ENCODE measurements around the gene TUBB3.
"Not testable (repeated sequence)": the region's sequence is repeated elsewhere in the genome, so short reads cannot be mapped to it uniquely, and the experiment has no call there.

The TUBB3 gene

GRCh38 chr16:89922884-89923639 lies at the start of gene TUBB3:
TSS of gene TUBB3 (plus strand) at chr16:89923342. CDS start at chr16:89923402, 60 bp downstream.
- peak in 47 of 56 donors; percentile 14 to 85 (median 52) for DNase-seq

- peak; percentile 68 to 99 (median 94) for DNase-seq
Measured at GRCh38 chr16:89873972-89874689, 49.0 kb upstream of the TUBB3 start.

- DNase-seq, result not testable (repeated sequence)
Measured at GRCh38 chr16:89879123-89879522, 44.0 kb upstream of the TUBB3 start.

DNA sequence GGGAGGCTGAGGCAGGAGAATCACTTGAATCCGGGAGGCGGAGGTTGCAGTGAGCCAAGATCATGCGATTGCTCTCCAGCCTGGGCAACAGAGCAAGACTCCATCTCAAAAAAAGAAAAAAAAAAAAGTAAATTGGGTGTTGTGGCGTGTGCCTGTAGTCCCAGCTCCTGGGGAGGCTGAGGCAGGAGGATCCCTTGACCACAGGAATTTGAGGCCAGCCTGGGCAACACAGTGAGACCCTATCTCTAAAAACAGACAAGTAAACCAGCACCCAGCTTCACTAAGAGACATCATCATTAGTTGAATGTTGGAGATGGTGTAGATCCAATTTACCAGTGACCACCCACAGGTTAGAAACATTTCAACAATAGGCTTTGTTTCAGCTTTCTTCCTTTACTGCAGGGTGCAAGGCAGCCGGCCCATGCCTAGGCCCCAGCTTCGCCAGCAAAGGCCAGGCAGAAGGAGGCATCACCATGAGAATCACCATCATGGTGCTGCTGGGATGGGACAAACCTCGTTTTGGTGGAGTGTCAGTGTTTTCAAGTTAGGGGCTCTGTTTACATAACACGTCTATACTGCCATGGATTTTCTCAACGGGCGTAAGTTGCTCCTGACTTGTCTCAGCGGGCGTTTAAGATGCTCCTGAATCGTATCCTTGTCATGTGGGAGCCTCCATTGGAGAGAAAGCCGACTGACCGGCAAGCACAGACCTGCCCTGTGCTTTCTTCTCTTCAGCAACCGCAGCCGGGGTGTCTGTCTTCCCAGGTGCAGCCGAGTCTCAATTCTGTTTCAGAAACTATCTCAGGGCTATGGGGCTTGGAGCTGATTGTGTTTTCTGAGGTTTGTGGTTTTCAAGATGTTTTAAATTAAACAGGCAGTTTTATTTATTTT lies 42.4 kb upstream of the TUBB3 start:
- DNase-seq, result no peak

GRCh38 chr16:89881368-89881730 lies 41.8 kb upstream of the TUBB3 start:
- no peak for DNase-seq

- no peak for DNase-seq
Measured at GRCh38 chr16:89883346-89884040, 39.6 kb upstream of the TUBB3 start.

- DNase-seq, result no peak
Measured at GRCh38 chr16:89884041-89884421, 39.1 kb upstream of the TUBB3 start.

GRCh38 chr16:89887243-89887642 lies 35.9 kb upstream of the TUBB3 start:
- DNase-seq, result no peak

DNA sequence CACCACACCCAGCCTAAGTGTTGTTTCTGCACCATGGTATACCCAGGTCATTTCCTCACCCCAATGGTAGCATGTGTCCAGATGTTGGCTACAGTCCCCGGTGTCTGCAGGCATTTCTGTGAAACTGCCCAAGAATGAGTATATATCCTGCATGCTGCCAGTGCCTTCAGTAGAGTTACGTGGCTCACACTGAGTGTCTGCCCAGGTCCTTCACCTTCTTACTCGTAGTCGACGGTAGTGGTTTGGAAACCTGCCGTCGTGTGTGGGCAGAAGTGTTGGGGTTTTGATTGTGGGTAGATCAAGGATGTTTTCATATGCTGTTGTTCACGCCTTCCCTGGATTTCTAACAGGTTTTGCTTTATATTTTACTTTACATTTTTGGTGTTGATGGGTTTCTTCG lies 32.9 kb upstream of the TUBB3 start:
- no peak for DNase-seq

DNA sequence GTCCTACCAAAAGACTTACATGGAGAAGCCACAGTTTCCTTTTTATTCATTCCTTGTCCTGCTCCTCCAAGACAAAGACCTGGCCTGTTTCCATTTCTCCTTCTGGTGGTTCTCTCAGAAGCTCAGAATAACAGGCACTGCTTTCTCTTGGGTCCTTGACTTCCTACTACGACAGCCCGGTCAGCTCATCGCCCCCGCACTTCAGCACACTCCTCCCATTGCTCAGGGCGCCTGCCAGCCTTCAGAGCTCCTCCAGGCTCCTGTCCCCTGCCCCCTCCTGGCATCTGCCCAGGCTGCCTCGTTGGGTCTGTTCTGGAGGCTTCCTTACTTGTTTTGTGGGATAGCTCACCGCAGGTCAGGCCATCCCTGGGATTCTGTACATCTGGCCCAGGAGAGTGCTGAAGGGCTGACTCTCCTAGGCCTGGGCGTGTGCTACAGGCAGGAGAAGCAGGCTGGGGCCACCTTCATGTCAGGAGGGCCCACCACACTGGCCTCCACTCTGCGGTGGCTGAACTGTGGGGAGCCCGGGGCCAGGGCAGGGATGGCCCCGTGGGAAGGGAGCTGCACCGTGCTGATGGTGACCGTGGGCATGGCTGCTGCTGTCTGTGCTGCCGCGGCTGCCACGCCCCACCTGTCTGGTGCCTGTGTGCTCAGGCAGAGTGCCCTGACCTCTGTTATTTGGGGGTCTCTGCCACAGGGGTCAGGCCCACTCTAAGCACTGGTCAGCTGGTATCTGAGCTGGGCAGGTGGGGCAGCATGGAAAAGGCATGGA lies 32.1 kb upstream of the TUBB3 start:
- no peak for DNase-seq

GRCh38 chr16:89892055-89892630 lies 31.0 kb upstream of the TUBB3 start:
- DNase-seq, result no peak

DNA sequence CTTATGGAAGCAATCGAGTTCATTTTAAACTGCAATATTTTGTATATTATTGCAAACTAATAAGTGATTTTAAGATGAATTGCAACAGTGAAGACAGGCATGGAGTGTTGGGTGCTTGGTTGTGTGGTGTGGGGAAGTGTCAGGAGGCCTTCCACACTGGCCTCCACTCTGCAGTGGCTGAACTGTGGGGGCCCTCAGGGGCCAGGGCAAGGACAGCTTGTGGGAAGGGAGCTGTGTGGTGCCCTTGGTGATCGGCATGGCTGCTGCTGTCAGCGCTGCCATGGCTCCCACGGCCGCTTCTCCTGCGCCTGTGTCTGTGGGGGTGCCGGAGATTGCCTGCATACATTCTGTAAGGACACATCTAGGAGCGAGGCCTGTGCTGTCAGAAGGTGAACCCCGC lies 30.5 kb upstream of the TUBB3 start:
- DNase-seq, result no peak

DNA sequence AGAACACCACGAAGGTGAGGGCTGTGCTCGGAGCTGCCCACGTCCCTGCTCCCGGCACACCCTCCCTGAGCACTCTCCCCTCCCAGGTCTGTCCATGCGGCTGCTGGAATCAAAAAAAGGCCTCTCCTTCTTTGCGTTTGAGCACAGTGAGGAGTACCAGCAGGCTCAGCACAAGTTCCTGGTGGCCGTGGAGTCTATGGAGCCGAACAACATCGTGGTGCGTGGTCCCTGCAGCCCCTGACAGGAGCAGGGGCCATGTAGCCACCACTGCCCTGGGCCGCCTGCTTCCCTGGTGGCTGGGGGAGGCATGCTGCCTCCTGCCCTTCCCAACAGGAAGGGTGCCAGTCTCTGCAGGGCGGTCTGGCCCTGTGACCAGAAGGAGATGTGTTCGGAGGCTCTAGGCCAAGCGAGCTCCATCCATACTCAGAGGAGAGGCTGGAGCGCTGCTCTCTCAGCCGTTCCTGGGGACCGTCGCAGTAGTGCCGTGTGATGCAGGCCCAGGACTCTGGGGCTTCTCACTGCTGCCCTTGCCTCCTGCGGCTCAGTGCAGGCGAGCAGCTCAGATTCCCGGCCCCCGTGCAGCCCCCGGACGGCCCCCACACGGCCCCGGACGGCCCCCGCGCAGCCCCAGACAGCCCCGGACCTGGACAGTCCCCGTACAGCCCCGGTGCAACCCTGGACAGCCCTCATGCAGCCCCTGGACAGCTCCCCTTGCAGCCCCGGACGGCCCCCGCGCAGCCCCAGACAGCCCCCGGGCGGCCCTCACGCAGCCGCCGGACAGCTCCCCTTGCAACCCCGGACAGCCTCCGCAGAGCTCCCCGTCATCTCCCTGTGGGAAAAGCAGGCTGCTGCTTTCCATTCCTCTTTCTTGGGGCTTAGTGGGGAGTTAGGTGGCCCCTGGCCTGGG lies 29.2 kb upstream of the TUBB3 start:
- DNase-seq, result no peak

GRCh38 chr16:89895482-89896250 lies 27.5 kb upstream of the TUBB3 start:
- no peak for DNase-seq

DNA sequence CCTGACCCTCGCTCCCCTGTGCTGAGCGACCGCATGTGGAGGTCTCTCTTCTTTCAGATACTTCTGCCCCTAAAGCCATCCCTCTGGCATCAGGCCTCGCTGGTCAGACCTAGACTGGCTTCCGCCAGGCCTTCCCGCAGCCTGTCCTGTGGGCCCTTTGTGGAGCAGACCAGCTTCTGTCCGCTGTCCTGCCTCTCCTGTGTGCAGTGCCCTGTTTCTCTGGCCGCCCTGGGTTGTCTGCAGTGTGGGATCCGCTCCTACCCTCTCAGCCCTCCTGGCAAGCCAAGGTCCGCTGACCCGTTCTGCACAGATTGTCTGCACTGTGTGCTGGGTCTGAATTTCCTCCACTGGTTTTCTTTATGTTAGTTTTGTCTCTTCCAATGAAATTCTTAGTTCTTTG lies 25.9 kb upstream of the TUBB3 start:
- DNase-seq, result no peak

DNA sequence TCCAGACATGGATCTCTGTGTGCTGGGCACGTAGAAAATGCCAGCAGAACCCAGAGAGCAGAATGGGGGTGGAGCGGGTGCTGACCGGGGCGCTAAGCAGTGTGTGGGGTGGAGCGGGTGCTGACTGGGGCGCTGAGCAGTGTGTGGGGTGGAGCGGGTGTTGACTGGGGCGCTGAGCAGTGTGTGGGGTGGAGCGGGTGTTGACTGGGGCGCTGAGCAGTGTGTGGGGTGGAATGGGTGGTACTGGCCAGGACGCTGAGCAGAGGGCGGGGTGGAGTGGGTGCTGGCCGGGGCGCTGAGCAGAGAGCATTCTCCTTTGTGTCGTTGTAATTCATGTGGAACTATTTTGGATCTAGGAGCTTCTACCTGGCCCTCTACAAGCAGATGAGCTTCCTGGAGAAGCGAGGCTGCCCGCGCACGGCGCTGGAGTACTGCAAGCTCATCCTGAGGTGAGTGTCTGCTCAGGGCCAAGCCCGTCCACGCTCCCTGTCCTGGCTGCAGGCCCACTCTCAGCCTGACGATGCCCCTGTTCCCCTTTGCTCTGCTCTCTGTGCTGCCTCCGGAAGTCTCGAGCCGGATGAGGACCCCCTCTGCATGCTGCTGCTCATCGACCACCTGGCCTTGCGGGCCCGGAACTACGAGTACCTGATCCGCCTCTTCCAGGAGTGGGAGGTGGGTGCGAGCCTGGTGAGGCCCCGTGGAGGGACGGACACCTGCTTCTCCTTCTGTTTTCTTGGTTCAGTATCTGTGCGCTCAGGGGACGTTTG lies 24.8 kb upstream of the TUBB3 start:
- DNase-seq, result no peak

GRCh38 chr16:89899879-89900481 lies 23.2 kb upstream of the TUBB3 start:
- peak in 1 of 56 donors; percentile 10 for DNase-seq
